Bone marrow (tissue), 2 donors: ENCODE data around the gene FAM229B.

Experiments
- DNase-seq, 2 donors: peaks; one replicate each; lab custom pipeline; 2025; lab: John Stamatoyannopoulos, UW

Gene FAM229B

GRCh38 chr6:112144145-112144926, 56.9 kb downstream of the FAM229B start:
- no peak for DNase-seq

GRCh38 chr6:112145080-112145573, 57.7 kb downstream of the FAM229B start:
- DNase-seq = no peak

GRCh38 chr6:112148103-112148502, 60.7 kb downstream of the FAM229B start:
- DNase-seq = no peak

DNA sequence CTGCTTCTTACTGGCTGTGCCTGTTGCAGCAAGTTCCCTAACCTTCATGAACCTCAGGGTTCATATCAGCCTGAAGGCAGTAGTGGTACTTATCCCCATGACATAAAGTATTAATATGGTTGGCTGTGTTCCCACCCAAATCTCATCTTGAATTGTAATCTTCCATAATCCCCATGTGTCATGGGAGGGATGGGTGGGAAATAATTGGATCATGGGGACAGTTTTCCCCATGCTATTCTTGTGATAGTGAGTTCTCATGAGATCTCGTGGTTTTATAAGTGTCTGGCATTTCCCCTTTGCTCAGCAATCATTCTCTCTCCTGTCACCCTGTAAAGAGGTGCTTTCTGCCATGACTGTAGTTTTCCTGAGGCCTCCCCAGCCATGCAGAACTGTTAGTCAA, 61.8 kb downstream of the FAM229B start:
- no peak for DNase-seq

DNA sequence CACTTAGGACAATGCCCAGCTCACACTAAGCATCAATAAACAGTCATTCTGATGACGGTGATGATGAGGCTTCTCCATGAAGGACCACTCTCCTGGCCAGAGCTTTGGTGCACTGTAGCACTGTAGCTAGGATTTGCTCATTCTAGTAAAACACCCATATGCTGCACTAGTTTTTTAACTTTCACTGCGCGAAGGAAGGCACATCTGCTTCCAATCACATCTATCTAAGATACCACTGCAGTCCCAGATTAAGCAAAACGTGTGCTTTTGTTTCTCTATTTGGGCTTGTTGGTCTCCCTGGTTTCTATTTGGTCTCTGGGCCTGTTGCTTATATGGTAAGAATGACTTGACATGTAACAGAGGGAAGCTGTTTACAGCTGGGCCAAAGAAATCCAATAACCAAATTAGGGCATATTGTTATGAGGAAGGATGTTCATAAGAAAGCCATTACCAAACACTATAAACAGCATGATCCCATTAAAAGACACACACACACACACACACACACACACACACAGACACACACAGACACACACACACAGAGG, 62.4 kb downstream of the FAM229B start:
- no peak for DNase-seq

DNA sequence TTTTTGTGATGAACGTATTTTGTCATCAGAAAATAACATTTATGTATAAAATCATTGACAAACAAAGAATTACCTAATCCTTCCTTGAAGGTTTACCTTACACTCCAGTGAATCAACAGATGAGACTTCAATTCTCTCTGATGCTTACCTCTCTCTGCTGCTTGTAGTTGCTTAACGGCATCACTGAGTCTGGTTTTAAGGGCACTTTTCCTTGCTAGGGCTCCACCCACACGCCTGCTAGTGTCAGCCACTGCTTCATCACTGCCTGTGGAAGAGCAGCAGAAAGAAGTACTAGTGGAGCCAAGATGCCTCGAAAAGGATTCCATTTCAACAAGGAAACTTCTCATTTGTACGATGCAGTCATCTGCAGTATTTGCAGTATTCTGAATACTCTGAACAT, 63.0 kb downstream of the FAM229B start:
- DNase-seq = no peak
